ENCODE measurements around the gene RMRP. TPM values are rescaled to one million over a fixed set of nuclear protein-coding genes. Genes with fewer than 3 reads are reported as not detected.
A peak's percentile ranks its signal among the peaks of the same experiment; 100 is the strongest.

RMRP gene
- total RNA-seq, 1 donor from 2014 or later: 32,961 TPM

DNA sequence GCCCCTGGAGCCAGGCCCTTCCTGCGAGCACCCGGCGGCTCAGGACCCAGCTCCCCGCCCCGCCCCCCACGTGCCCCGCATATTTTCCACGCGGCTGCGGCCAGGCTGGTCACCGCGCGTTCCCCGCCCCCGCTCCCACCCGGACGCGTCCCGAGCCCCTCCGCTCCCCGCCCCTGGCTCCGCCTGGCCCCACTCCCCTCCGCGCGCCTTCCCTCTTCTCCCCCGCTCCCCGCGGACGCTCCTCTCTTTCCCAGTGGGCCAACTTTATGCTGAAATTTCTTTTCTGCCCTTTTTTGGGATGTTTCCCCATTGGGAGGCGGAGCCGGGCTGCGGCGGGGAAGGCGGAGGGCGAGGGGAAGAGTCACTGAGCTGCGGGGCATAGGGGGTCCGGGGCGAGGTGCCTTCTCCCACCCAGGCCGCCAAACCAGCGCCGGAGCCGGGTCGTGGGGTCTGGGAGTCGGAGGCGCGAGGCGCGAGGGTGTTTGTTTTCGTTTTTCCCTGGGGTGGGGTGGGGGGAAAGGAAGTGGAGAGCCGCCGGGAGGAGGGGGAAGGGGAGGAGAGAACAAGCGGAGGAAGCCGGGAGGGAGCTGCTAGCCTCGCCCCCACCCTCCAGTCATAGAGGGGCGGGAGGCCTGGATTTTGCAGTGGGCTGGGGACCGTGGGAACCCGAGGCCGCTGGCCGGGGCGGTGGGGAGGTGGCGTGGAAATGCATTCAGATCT lies 33.0 kb upstream of the RMRP start:
- Mint-ChIP-seq H3K4me1 (ENCODE audit: unreplicated experiment) (peaks cover 26% of the 10 kb centered on the region), H3K27me3 (ENCODE audit: unreplicated experiment) (peaks cover 14% of the 10 kb centered on the region), H3K4me3 (ENCODE audit: unreplicated experiment) (peak overlapping the region; percentile 93), H3K36me3 (ENCODE audit: low read depth, unreplicated experiment) (peaks cover 14% of the 10 kb centered on the region), H3K27ac (ENCODE audit: unreplicated experiment) (peak overlapping the region; percentile 95), H3K9me3 (ENCODE audit: unreplicated experiment) (no peaks in the 10 kb centered on the region)
- DNase-seq (ENCODE audit: low spot score): peak; percentile 76
- TF ChIP-seq, protein P1, sequence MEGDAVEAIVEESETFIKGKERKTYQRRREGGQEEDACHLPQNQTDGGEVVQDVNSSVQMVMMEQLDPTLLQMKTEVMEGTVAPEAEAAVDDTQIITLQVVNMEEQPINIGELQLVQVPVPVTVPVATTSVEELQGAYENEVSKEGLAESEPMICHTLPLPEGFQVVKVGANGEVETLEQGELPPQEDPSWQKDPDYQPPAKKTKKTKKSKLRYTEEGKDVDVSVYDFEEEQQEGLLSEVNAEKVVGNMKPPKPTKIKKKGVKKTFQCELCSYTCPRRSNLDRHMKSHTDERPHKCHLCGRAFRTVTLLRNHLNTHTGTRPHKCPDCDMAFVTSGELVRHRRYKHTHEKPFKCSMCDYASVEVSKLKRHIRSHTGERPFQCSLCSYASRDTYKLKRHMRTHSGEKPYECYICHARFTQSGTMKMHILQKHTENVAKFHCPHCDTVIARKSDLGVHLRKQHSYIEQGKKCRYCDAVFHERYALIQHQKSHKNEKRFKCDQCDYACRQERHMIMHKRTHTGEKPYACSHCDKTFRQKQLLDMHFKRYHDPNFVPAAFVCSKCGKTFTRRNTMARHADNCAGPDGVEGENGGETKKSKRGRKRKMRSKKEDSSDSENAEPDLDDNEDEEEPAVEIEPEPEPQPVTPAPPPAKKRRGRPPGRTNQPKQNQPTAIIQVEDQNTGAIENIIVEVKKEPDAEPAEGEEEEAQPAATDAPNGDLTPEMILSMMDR (IDR thresholded peaks at IDR 0.05; ENCODE audit: unreplicated experiment): no peak

DNA sequence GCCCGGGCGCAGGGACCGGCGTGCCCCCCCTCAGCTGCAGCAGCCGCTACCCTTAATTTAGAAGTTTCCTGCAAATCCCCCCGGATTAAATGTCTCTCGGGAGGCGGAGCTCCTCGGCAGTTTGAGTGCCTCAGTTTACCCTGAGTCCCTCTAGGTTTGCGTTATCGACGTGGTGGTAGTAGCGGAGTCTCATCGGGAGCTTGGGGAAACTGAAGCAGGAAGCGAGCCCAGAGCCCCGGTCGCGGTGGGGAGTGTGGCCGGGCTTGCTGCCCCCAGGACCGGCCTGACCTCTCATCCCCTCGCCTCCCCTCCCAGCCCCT lies 32.4 kb upstream of the RMRP start:
- TF ChIP-seq, protein P1 (IDR thresholded peaks at IDR 0.05; ENCODE audit: unreplicated experiment): no peak
- Mint-ChIP-seq H3K4me3 (ENCODE audit: unreplicated experiment) (peak overlapping the region; percentile 87), H3K4me1 (ENCODE audit: unreplicated experiment) (peaks cover 26% of the 10 kb centered on the region), H3K27me3 (ENCODE audit: unreplicated experiment) (peaks cover 14% of the 10 kb centered on the region), H3K27ac (ENCODE audit: unreplicated experiment) (no peak overlapping the region), H3K9me3 (ENCODE audit: unreplicated experiment) (no peaks in the 10 kb centered on the region), H3K36me3 (ENCODE audit: low read depth, unreplicated experiment) (peaks cover 14% of the 10 kb centered on the region)
- no peak for DNase-seq (ENCODE audit: low spot score)

- DNase-seq (ENCODE audit: low spot score): peak; percentile 76
- Mint-ChIP-seq H3K27ac (ENCODE audit: unreplicated experiment) (peak within 1 kb of the TSS; percentile 95), H3K4me1 (ENCODE audit: unreplicated experiment) (peaks cover 26% of the 10 kb centered on the region), H3K36me3 (ENCODE audit: low read depth, unreplicated experiment) (peaks cover 14% of the 10 kb centered on the region), H3K4me3 (ENCODE audit: unreplicated experiment) (peak within 1 kb of the TSS; percentile 93), H3K27me3 (ENCODE audit: unreplicated experiment) (peaks cover 14% of the 10 kb centered on the region), H3K9me3 (ENCODE audit: unreplicated experiment) (no peaks in the 10 kb centered on the region)
- TF ChIP-seq, protein P1 (IDR thresholded peaks at IDR 0.05; ENCODE audit: unreplicated experiment): no peak
Observed at GRCh38 chr9:35689542-35690293, 31.9 kb upstream of the RMRP start, which contains the start of gene TPM2. TPM2 (minus strand) TSS chr9:35689925; CDS start chr9:35689817, 108 bp downstream.

DNA sequence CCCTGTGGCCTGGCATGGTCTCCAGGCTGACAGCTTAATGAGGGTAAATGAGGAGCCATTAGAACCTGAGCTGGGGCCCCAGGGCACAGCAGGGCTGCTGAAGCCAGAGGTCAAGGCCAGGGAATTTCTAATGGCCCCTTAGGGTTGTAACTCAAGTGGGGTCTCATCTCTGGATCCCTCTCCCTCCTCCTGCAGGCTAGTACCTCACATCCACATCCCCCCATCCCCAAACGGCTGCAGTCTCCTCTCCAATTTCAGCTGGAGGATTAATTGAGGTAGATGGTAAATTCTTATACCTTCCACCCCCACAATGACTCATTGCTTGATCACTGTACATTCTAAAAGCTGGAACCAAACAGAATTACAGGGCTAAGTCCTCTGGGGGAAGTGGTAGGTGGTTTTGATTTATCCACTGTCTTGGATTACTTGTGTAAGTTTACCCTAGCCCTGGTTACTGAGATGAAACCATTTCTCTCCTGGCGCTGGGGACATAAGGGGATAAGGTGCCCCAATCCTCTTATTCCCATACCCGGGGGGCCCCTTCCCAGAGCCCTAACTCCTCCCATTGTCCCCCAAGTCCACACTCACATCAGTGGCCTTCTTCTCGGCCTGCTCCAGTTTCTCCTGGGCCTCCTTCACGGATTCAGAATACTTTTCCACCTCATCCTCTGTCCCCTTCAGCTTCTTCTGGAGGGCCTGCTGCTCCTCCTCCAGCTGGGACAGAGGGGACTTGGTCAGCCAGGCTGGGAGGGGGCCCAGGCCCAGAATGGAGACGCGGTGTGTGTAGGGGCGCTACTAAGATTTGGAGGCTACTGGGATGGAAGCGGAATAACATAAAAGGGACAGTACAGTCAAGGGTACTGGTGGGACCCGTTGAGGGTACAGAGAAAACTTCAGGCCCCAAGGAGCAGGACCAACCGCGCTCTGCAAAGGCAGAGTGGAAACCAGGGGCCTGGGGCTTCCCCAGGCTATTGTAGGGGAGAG lies 31.0 kb upstream of the RMRP start:
- peak overlapping the region; percentile 74 for H3K27ac Mint-ChIP-seq (ENCODE audit: unreplicated experiment)
- H3K4me3 Mint-ChIP-seq (ENCODE audit: unreplicated experiment): peak overlapping the region; percentile 93

More for the DNA sequence above, 31.0 kb upstream of the RMRP start:
- peaks cover 20% of the 10 kb centered on the region for H3K36me3 Mint-ChIP-seq (ENCODE audit: low read depth, unreplicated experiment)
- peaks cover 14% of the 10 kb centered on the region for H3K27me3 Mint-ChIP-seq (ENCODE audit: unreplicated experiment)
- H3K4me1 Mint-ChIP-seq (ENCODE audit: unreplicated experiment): peaks cover 26% of the 10 kb centered on the region
- DNase-seq (ENCODE audit: low spot score): no peak
- no peaks in the 10 kb centered on the region for H3K9me3 Mint-ChIP-seq (ENCODE audit: unreplicated experiment)
- TF ChIP-seq, protein P1 (IDR thresholded peaks at IDR 0.05; ENCODE audit: unreplicated experiment): no peak
